Smooth muscle cell (in vitro differentiated cells): ENCODE data around the gene SLC25A23. TPM values are rescaled to one million over a fixed set of nuclear protein-coding genes. Genes with fewer than 3 reads are reported as not detected.
A peak's percentile ranks its signal among the peaks of the same experiment; 100 is the strongest.

ENCODE experiments used
- DNase-seq: peaks from one replicate; lab custom pipeline; 2025; ENCODE audit not compliant: unreplicated experiment; lab: John Stamatoyannopoulos, UW
- H2AFZ ChIP-seq: fragments of 200-600 bp; sonication (generic); 2 replicates; pipeline ENCODE4 v1.6.0; 2016; ENCODE audit warnings: antibody characterized with exemption, low read depth, mild to moderate bottlenecking
- H3F3A ChIP-seq: fragments of 200-600 bp; sonication (generic); 2 replicates; pipeline ENCODE4 v1.6.0; 2017; ENCODE audit warnings: antibody characterized with exemption, low read depth
- H3K27ac ChIP-seq: fragments of 200-600 bp; sonication (generic); 2 replicates; pipeline ENCODE4 v1.5.1; 2016; ENCODE audit warnings: low read depth, mild to moderate bottlenecking
- H3K27me3 ChIP-seq: fragments of 200-600 bp; sonication (generic); 2 replicates; pipeline ENCODE4 v1.6.1; 2016; ENCODE audit warnings: low read depth, mild to moderate bottlenecking
- H3K36me3 ChIP-seq: fragments of 200-600 bp; sonication (generic); 2 replicates; pipeline ENCODE4 v1.5.1; 2016; ENCODE audit warnings: low read depth
- H3K4me1 ChIP-seq: fragments of 200-600 bp; sonication (generic); 2 replicates; pipeline ENCODE4 v1.5.1; 2016; ENCODE audit warnings: low read depth
- H3K4me2 ChIP-seq: fragments of 200-600 bp; sonication (generic); 2 replicates; pipeline ENCODE4 v1.6.0; 2016; ENCODE audit warnings: mild to moderate bottlenecking
- H3K4me3 ChIP-seq: fragments of 200-600 bp; sonication (generic); 2 replicates; pipeline ENCODE4 v1.5.1; 2016; ENCODE audit warnings: mild to moderate bottlenecking
- H3K79me2 ChIP-seq: fragments of 200-600 bp; sonication (generic); 2 replicates; pipeline ENCODE4 v1.6.0; 2016; ENCODE audit warnings: low read depth, mild to moderate bottlenecking
- H3K9ac ChIP-seq: fragments of 200-600 bp; sonication (generic); 2 replicates; pipeline ENCODE4 v1.6.0; 2016; ENCODE audit warnings: low read depth
- H3K9me3 ChIP-seq: fragments of 200-600 bp; sonication (generic); replicated peaks from 2 replicates; pipeline ENCODE4 v1.5.1; 2016; ENCODE audit warnings: low read depth
- H4K20me1 ChIP-seq: fragments of 200-600 bp; sonication (generic); 2 replicates; pipeline ENCODE4 v1.6.0; 2016; ENCODE audit warnings: low read depth
- WGBS: methylation state at CpG from one replicate; pipeline ENCODE4 v1.1.7; 2016; ENCODE audit warnings: low lambda C conversion rate; 5-methylcytosine and 5-hydroxymethylcytosine counted together
- microRNA-seq: library from miRNA; unstranded; fragments of <30 nt; microRNA quantifications from one replicate; pipeline ENCODE4, GENCODE V29; 2016; ENCODE audit warnings: borderline number of aligned reads
- polyA plus RNA-seq: library from polyadenylated mRNA; unstranded; fragments of >200 nt; fragmentation: Nextera tagmentation; extraction: Ambion mirVana; gene quantifications from 2 replicates; pipeline ENCODE4 v1.2.1, GENCODE V29; 2016
- small RNA-seq: library from RNA; depleted of rRNA; stranded (forward); fragments of <200 nt; gene quantifications from one replicate; pipeline ENCODE3, GENCODE V24; 2014
- total RNA-seq: library from RNA; depleted of rRNA; stranded (reverse); fragments of >200 nt; gene quantifications from 2 replicates; pipeline ENCODE4 v1.2.3, GENCODE V29; 2014
- TF ChIP-seq, protein P1 (sequence below): fragments of 200-600 bp; sonication (generic); IDR thresholded peaks from 2 replicates; pipeline ENCODE4 v1.5.1; 2017; ENCODE audit warnings: borderline replicate concordance, mild to moderate bottlenecking, antibody characterized with exemption; ENCODE audit not compliant: insufficient read depth, poor library complexity, severe bottlenecking

The SLC25A23 gene
- total and polyA plus RNA-seq, 2 experiments from 2014 or later, result 57.1 to 58.7 TPM

DNA sequence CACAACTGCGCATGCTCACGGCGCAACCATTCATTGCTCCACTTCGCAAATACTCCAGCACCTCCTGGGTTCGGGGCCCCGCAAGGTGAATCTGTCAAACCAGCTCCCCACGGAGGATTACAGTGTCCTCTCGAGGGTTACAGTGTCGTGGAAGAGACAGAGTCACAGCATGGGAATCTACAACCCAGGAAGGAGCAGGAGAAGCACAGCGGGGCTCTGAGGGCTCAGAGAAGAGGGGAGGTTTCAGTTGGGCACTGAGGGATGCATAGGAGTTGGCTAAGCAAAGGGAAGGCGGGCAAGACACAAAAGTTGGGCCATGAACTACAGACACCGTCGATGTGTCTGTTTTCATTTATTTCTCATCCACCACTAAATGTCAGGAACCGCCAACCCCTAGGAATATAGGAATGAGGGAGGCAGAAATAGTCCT lies 65.6 kb downstream of the SLC25A23 start:
- peak overlapping the region; percentile 93 for H3K4me2 ChIP-seq
- H3K27me3 ChIP-seq, result no peaks in the 10 kb centered on the region
- TF ChIP-seq, protein P1, sequence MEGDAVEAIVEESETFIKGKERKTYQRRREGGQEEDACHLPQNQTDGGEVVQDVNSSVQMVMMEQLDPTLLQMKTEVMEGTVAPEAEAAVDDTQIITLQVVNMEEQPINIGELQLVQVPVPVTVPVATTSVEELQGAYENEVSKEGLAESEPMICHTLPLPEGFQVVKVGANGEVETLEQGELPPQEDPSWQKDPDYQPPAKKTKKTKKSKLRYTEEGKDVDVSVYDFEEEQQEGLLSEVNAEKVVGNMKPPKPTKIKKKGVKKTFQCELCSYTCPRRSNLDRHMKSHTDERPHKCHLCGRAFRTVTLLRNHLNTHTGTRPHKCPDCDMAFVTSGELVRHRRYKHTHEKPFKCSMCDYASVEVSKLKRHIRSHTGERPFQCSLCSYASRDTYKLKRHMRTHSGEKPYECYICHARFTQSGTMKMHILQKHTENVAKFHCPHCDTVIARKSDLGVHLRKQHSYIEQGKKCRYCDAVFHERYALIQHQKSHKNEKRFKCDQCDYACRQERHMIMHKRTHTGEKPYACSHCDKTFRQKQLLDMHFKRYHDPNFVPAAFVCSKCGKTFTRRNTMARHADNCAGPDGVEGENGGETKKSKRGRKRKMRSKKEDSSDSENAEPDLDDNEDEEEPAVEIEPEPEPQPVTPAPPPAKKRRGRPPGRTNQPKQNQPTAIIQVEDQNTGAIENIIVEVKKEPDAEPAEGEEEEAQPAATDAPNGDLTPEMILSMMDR, result no peak
- H3K9ac ChIP-seq, result peak overlapping the region; percentile 97
- peaks cover 34% of the 10 kb centered on the region for H3K79me2 ChIP-seq
- peak overlapping the region; percentile 81 for H2AFZ ChIP-seq
- DNase-seq, result no peak
- H3K4me3 ChIP-seq, result peak overlapping the region; percentile 83
- no peaks in the 10 kb centered on the region for H3F3A ChIP-seq
- H3K27ac ChIP-seq, result peak overlapping the region; percentile 99
- H3K4me1 ChIP-seq, result peaks cover 8% of the 10 kb centered on the region
- no peaks in the 10 kb centered on the region for H3K9me3 ChIP-seq
- H4K20me1 ChIP-seq, result no peaks in the 10 kb centered on the region
- WGBS, result 18% methylated on average over 14 of the region's 14 CpGs
- H3K36me3 ChIP-seq, result peaks cover 7% of the 10 kb centered on the region

DNA sequence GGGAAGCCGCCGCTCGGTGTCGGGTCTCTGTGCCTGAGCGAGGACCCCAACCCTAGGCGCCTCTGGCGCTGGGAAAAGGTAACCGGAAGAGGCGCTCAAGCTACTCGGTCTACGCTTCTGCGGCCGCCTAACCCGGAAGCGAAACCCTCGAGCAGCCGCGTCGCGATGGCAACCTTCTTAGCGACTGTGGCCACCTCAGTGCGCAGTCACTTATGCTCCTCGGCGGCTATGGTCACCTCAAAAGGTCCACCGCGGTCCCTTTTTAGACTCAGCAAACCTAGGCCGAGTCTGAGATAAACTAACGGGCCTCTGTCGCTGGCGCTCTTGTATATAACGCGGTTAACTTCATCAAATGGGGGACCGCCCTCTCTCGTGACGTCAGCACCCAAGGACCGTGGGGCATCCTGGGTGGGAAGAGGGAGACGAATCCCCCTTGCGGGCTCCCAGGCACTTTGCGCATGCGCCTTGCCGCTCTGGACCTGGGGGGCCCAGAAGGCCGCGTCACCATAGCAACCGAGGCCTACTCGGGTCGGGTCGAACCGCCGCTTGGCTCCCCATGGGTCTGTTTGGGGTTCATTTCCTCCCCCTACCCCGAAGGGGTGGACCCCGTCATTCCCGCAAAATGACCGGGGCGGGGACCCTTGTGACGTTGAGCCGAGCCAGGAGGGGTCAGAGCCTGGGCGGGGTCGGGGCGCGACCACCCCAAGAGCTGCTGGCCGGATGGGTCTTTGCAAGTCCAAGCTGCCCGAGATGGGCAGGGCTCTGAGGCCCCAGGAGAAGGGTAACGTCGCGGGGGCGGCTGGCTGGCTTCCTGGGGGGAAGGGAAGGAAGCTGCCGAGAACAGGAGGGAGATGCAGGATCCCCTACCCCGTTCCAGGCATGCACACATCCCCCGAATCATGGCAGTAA lies 66.3 kb downstream of the SLC25A23 start, which contains the start of gene GTF2F1:
Gene GTF2F1 (minus strand): TSS at position 91 of the 909 bp plus-strand sequence. CDS start 169 bp downstream, outside the sequence.
- peaks cover 40% of the 10 kb centered on the region for H3K79me2 ChIP-seq
- WGBS, result 1% methylated on average over 64 of the region's 69 CpGs

DNA sequence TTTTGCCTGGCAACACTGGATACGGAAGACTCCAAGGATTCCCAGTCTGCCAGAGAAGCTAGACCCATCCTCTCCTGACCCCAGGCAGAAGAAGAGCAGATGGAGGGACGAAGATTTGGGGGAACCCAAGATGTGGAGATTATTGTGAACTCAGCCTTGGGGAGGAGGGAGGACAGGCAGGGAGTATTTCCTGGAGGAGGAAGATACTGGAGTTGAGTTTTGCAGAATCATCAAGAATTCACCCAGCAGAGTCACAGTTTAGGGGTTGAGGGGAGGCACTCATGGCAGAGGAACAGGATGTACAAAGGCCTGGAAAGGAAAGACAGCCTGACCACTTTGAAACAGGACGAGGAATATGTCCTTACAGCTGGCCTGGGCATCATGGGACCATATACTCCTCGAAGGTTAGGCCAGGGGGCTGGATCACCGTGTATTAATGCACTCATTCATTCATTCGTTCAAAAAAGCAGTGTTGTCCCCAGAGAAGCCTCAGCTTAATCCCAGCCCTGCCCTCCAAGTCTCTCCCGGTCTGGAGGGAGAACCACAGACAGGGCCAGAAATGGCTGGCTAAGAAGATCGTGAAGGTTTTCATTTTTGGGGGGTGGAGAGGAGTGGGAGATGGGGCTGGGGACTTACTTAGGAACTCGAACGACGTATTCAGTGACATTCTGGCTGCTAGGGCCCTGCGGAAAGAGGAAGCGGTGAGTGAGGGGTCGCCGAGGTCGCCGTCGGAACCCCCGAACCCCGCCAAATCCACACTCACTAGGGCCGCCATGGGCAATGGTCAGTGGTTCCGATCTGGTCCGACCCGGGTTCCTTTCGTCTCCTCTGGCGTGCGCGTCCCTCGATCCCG lies 67.1 kb downstream of the SLC25A23 start:
- Histone ChIP-seq H2AFZ (peak overlapping the region; percentile 81), H3K9ac (peak overlapping the region; percentile 97), H3K4me3 (peak overlapping the region; percentile 83), H3K79me2 (peaks cover 41% of the 10 kb centered on the region), H3K27me3 (no peaks in the 10 kb centered on the region), H3K36me3 (peaks cover 7% of the 10 kb centered on the region), H3K4me1 (peaks cover 8% of the 10 kb centered on the region), H3K9me3 (no peaks in the 10 kb centered on the region), H3K4me2 (peak overlapping the region; percentile 93), H4K20me1 (no peaks in the 10 kb centered on the region), H3K27ac (peak overlapping the region; percentile 99), H3F3A (no peaks in the 10 kb centered on the region)
- no peak for DNase-seq
- TF ChIP-seq, protein P1, result no peak
- WGBS, result 9% methylated on average over 30 of the region's 30 CpGs

More for the DNA sequence above, 66.3 kb downstream of the SLC25A23 start, which contains the start of gene GTF2F1:
- DNase-seq, result peak; percentile 99
- H3K9me3 ChIP-seq, result no peaks in the 10 kb centered on the region
- H3F3A ChIP-seq, result no peaks in the 10 kb centered on the region
- H2AFZ ChIP-seq, result peak within 1 kb of the TSS; percentile 81
- H4K20me1 ChIP-seq, result no peaks in the 10 kb centered on the region
- peak within 1 kb of the TSS; percentile 83 for H3K4me3 ChIP-seq
- H3K4me1 ChIP-seq, result peaks cover 8% of the 10 kb centered on the region
- peak within 1 kb of the TSS; percentile 93 for H3K4me2 ChIP-seq
- peaks cover 7% of the 10 kb centered on the region for H3K36me3 ChIP-seq
- H3K27ac ChIP-seq, result peak within 1 kb of the TSS; percentile 99
- H3K27me3 ChIP-seq, result no peaks in the 10 kb centered on the region
- TF ChIP-seq, protein P1, result no peak
- peak within 1 kb of the TSS; percentile 97 for H3K9ac ChIP-seq

Small RNA genes lying within 50 kb of the gene (microRNA-seq; reads per million reads assigned to microRNA genes)
- 9.9 reads per million, percentile 13 among the genes with 10 or more reads in this experiment for gene MIR3940
- gene MIR6790, result not detected

Small RNA genes lying within 50 kb of the gene (small RNA-seq; reads per million reads assigned to genes)
- gene AC010503.2 (not detected), gene MIR6790 (not detected)

Other genes with a start within 250 kb of the SLC25A23 start
- 15.4 and 18.8 TPM in 2 replicates for gene MLLT1, start 179.8 kb downstream of the SLC25A23 start, total RNA-seq
- gene MLLT1, start 179.8 kb downstream of the SLC25A23 start, polyA plus RNA-seq, result 25.2 and 27.3 TPM in 2 replicates
- gene ACER1, start 126.2 kb downstream of the SLC25A23 start, total RNA-seq, result 0.09 TPM in 1 of 2 replicates, not detected in the other
- gene ACER1, start 126.2 kb downstream of the SLC25A23 start, polyA plus RNA-seq, result not detected in 2 replicates
- gene CLPP, start 98.3 kb downstream of the SLC25A23 start, total RNA-seq, result 59.1 and 85.9 TPM in 2 replicates
- gene CLPP, start 98.3 kb downstream of the SLC25A23 start, polyA plus RNA-seq, result 117 and 118 TPM in 2 replicates
- 34.4 and 38.2 TPM in 2 replicates for gene ALKBH7, start 87.0 kb downstream of the SLC25A23 start, total RNA-seq
- gene ALKBH7, start 87.0 kb downstream of the SLC25A23 start, polyA plus RNA-seq, result 100 and 103 TPM in 2 replicates
- 0.67 and 1.2 TPM in 2 replicates for gene PSPN, start 83.9 kb downstream of the SLC25A23 start, total RNA-seq
- 2.0 and 2.1 TPM in 2 replicates for gene PSPN, start 83.9 kb downstream of the SLC25A23 start, polyA plus RNA-seq
- gene GTF2F1, start 66.6 kb downstream of the SLC25A23 start, total RNA-seq, result 35.6 and 65.8 TPM in 2 replicates
- gene GTF2F1, start 66.6 kb downstream of the SLC25A23 start, polyA plus RNA-seq, result 34.7 and 43.0 TPM in 2 replicates
- gene KHSRP, start 35.0 kb downstream of the SLC25A23 start, total RNA-seq, result 59.1 and 88.3 TPM in 2 replicates
- gene KHSRP, start 35.0 kb downstream of the SLC25A23 start, polyA plus RNA-seq, result 169 and 179 TPM in 2 replicates
- not detected in 2 replicates for gene SLC25A41, start 26.0 kb downstream of the SLC25A23 start, total RNA-seq
- gene SLC25A41, start 26.0 kb downstream of the SLC25A23 start, polyA plus RNA-seq, result 0.30 and 0.57 TPM in 2 replicates
- 4.0 and 7.8 TPM in 2 replicates for gene CRB3, start 4.5 kb upstream of the SLC25A23 start, total RNA-seq
- 2.5 and 12.1 TPM in 2 replicates for gene CRB3, start 4.5 kb upstream of the SLC25A23 start, polyA plus RNA-seq
- 0.04 TPM in 1 of 2 replicates, not detected in the other for gene DENND1C, start 22.0 kb upstream of the SLC25A23 start, total RNA-seq
- gene DENND1C, start 22.0 kb upstream of the SLC25A23 start, polyA plus RNA-seq, result 0.67 and 3.3 TPM in 2 replicates
- gene TUBB4A, start 42.5 kb upstream of the SLC25A23 start, total RNA-seq, result not detected in 2 replicates
- not detected in 2 replicates for gene TUBB4A, start 42.5 kb upstream of the SLC25A23 start, polyA plus RNA-seq
- 1.3 and 3.4 TPM in 2 replicates for gene TNFSF9, start 71.2 kb upstream of the SLC25A23 start, total RNA-seq
- 4.6 and 7.3 TPM in 2 replicates for gene TNFSF9, start 71.2 kb upstream of the SLC25A23 start, polyA plus RNA-seq
- 0.54 TPM in 1 of 2 replicates, not detected in the other for gene CD70, start 131.4 kb upstream of the SLC25A23 start, total RNA-seq
- gene CD70, start 131.4 kb upstream of the SLC25A23 start, polyA plus RNA-seq, result not detected in 2 replicates
- gene TNFSF14, start 210.4 kb upstream of the SLC25A23 start, total RNA-seq, result not detected in 2 replicates
- gene TNFSF14, start 210.4 kb upstream of the SLC25A23 start, polyA plus RNA-seq, result not detected in 2 replicates